Mesenteric fat pad (tissue), 1 donor: Measurements from ENCODE around the gene POLE. TPM values are rescaled to one million over a fixed set of nuclear protein-coding genes. Genes with fewer than 3 reads are reported as not detected.

ENCODE experiments used
- DNase-seq: peaks from one replicate; pipeline ENCODE4 v3.0.0-alpha.2; 2020; ENCODE audit warnings: low spot score
- total RNA-seq: library from RNA; stranded (reverse); fragmentation: NEBNext Ultra II Directional; extraction: Animal tissue kit (Norgen Biotek cat#: 25700); gene quantifications from one replicate; pipeline ENCODE4 v1.2.1, GENCODE V29; 2021
- donor health status: DM: yes; HTN: yes; CAD: no.

Gene POLE
- total RNA-seq, 1 donor from 2014 or later = 23.9 TPM

DNA sequence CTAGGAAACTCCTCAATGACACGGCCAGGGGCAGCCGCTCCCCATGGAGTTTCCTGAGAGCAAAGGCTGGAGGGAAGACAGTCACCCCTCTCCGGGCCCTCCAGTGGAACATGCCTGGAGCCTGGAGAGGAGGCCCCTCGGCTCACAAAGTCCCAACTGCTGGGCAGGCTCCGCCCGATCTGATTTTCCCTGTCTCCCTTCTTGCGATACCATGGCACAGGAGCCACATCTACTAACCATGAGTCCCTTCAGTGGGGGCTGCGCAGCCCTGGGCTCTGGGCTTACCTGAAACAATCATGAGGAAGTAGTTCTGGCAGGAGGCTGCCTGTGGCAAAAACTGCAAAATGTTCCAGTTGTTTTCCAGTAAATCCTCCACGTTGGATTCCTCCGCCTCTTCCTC is 53.2 kb downstream of the POLE start:
- no peak for DNase-seq

DNA sequence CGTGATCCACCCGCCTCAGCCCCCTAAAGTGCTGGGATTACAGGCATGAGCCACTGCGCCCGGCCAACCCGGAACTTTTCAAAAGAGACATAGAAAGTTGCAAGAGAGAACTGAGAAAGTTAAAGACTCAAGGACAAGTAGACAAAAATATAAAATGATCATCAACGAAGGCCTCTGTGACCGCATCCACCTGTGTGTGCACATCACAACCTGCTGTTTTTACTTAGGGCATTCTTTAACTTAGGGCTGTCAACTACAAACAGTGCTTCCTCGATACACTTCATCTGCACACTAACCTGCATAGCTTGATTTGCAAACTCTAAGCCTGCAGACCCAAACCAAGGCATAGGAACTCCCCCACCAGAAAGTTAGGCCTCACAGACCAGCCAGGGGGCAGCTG is 53.7 kb downstream of the POLE start:
- no peak for DNase-seq

DNA sequence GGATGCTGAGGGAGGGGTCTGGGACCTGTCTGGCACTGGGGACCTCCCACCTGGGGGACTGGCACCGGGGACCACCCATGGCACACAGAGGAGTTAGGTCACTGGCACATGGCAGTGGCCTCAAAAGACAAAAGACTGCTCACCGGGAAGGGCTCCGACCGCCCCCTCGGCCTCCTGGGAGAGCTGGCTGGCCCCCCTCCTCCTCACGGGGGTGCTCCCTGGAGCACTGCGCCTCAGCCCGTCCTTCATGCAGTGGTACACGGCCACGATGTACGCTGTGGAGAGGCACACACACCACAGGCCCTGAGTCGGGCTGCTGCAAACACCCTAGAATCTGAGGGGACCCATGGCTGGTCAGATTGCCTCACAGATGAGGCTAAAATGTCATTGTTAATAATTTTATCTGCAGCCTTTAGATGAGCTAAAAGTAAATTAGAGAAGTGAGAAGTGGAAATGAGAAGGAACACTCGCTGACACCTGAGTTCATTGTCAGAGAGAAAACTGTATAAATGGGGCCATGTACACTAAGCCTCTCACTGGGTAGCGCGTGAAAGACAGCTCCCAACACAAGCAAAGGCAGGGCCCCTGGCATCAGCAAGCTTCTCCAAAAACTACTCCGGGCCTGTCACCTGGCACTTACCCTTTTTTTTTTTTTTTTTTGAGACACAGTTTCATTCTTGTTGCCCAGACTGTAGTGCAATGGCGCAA is 54.5 kb downstream of the POLE start:
- DNase-seq = no peak

DNA sequence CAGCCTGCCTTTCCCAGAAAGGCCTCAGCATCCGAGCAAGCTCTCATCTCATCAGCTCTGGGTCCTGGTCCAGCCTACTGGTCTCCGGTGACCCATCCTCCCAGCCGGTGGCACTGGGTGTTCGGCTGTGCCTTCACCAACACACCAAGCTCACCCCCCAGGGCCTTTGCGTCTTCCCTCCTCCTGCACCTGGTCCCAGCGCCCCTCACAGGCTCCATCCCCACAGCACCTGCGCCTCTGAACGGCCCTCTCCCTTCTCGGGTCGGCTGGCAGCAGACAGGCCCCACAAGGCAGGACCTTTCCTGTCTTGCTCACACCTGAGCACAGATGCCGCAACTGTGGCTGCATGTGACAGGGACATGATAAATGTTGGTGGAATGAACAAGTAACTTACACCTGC is 55.5 kb downstream of the POLE start:
- no peak for DNase-seq

DNA sequence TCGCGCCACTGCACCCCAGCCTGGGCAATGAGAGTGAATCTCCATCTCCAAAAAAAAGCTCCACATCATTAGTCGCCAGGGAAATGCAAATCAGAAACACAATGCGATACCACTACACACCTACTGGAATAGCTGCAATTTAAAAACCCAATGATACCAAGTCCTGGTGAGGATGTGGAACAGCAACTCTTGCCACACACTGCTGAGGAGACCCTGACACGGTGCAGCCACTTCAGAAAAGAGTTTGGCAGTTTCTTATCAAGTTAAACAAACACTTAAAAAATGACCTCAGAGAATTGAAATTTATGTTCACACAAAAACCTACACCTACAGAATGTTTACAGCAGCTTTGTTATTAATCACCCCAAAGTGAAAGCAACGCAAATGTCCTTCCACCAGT is 56.5 kb downstream of the POLE start:
- no peak for DNase-seq

DNA sequence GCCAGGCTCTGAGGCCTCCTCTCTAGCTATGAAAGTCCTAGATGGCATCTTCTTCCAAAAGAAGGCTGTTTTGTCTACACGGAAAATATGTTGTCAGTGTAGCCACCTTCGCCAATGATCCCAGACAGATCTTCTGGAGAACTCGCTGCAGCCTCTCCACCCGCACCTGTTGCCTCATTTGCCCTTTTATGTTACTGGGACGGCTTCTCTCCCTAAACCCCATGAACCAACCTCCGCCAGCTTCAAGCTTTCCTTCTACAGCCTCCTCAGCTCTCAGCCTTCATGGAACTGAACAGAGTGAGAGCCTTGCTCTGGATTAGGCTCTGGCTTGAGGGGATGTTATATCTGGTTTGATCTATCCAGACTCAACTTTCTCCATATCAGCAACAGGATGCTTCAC is 57.8 kb downstream of the POLE start:
- no peak for DNase-seq

DNA sequence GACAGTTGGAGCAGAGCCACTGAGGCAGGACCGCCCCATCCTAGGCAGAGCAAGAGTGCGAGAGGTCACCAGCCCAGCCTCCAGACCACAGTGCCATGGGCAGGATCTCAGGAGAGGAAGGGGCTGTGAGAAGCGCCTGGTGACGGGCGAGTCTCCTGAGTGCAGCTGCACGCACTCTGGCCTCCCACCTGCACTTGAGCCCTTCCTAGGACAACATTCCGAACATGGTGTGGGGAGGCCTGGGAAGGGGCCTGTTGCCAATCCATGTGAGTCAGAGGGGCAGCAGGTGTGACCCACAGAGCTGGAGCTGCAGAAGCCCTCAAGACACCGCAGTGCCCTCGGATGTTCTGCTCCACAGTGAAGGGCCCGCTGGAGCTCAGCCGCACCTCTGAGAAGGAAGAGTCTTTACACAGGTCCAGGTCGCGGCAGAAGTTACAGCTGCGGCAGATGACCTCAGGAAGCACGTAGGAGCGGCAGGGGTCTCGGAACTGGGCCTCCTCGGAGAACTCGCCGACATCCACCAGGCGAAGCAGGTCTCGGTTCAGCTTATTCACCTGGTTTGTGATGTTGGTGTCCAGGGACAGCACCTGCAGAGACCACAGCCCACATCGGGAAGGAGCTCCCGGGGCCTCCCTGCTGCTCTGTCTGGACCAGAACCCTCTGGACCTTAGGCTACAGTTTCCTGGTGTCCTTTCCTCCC is 61.3 kb downstream of the POLE start:
- DNase-seq = no peak

DNA sequence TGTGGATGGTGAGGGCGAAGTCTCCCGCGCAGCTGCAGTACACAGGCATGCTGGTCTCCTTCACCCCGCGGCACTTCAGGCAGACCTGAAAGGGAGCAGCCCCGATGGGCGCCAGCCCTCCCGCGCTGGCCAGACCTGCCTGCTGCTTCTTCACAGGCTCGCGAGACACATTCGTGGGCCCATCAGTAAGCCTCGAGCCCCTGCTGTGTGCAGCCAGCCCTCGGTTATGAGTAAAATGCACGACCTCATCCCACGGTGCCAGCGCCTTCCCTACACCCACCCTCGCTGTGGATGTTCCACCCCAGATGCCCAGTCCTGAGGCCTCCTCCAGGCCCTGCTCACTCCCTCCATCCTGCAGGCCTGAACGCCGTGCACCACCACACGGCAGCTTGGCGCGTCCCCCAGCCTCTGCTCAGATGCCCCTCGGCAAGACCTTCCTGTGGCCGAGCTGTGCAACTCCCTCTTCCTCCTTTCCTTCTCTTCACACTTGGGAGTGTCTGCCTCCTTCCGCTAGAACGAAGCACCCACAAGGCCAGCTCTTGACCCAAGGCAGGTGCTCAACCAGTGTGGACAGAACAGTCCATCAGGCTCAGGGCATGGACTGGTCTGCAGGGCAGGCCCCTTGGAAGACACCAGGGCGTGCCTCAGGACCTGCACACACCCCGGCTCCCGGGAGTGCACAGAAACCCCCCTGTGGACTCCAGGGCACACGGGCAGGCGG is 62.1 kb downstream of the POLE start:
- no peak for DNase-seq

DNA sequence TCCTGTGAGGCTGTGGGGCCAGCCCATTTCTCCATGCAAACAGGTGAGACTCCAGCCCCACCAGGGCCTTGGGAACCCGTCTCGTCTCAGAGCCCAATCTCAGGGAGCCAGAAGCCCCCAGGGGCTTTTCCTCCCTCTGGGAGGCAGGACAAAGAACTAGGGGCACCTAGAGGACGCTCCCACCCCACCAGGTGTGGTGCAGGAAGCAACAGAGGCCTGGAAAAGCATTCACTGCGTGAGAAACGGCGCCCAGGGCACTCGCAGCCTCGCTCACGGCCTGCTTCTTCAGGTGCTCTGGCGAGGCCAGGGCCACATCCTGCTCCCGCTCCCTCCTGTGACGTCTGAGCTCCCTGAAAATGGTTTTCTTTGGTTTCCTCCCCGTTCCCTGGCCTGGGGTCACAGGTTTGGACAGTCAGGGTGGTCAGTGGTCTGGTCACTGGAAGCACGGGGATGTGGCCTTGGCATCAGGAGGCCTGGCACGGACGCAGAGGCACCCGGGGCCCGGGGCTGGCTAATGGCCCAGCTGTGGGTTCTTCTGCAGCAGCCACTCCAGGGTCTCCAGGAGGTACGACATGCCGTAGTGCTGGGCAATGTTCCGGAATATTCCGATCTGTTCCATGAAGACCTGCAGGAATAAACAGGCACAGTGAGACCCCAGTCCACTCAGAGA is 62.8 kb downstream of the POLE start:
- no peak for DNase-seq

DNA sequence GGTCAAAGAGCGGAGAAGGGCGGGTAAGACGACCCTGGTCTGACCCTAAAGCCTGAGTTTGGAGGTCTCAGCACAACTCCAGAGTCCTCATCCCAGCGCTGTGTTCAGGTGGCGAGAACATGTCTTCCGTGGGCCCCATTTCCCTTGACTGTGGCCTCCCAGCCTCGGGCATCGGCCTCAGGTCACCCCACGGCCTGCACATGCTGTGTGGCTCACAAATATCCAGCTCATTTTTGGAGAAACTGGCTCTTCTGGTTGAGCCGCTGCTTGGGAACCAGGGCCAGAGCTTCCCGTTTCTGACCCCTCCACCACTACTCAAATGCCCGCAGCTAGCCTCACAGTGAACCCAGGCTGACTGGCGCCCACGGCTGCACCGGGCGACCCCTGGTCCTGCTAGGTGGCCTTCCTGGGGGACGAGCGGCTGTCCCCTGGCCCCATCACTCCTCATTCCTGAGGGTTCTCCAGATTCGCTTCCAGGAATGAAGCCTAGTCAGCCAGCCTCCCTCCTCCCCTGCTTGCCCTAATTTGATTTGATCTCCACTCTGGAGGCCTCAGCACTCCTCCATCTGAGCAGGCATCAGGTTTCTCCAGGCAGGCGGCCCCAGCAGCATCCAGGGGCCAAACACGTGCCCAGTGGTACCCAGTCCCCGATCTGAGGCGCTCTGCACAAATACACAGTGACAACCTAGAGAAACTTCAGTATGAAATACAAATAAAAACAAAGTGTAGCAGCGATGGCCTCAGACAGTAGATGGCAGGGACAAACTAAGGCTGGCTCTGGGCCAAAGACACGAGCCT is 63.9 kb downstream of the POLE start:
- no peak for DNase-seq

DNA sequence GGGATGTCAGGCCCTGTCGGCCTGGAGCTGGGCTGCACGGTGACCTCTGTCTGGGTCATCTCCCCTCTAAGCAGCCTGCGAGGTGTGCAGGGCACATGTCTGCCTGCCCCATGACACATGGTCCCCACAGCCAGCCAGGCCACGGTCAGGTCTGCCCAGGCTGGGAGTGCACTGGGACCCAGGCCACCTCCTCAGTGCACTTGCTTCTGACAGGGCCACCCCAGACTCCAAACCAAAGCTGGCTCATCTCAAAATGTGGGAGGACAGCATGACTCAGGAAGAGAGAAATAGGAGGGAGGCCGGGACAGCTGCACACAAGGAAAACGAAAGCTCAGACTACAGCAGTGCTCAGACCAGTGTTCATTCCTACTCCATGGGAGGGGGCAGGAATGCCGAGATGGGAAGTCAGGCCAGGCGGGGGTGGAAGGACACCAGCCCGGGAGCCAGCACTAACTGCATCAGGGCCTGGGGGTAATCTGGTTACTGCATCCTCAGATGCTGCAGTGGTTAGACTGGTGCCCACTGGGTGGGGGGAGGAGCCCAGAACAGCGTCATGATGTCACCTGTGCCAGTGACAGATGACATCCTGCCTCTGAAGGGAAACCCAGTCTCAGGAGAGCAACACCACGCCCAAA is 64.6 kb downstream of the POLE start:
- DNase-seq = no peak

DNA sequence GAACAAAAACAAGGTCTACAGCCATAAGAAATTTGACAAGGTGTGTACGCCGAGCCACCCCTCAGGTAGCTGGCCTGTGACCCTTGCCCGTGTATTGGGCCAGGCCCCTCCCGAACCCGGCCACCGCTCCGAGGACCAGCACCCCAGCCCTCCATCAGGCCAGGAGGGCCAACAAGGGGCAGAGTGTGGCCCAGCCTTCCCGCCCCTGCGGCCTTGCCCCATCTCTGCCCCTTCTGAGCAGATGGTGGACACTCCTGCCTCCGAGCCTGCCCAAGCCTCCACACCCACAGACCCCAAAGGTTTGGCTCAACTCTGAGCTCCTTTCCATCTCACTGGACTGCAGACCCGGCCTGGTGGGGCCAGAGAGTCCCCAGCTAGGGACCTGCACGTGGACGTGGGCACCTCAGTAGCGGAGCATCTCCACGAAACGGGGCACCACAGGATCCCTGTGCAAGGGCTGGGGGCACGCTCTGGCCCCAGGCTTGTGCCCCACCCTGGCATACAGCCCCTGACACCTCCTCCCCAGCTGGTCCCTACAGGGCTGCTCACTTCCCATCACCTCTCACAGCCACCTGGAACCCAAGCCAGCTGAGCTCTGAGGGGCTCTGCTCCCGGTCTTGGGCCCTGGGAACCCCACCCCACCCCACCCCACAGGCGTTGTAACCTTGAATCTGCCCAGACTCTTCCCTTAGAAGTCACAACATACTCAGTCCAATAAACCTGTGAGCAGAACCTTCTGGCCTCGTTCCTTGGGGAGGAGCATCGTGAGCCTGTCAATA is 65.3 kb downstream of the POLE start:
- no peak for DNase-seq

DNA sequence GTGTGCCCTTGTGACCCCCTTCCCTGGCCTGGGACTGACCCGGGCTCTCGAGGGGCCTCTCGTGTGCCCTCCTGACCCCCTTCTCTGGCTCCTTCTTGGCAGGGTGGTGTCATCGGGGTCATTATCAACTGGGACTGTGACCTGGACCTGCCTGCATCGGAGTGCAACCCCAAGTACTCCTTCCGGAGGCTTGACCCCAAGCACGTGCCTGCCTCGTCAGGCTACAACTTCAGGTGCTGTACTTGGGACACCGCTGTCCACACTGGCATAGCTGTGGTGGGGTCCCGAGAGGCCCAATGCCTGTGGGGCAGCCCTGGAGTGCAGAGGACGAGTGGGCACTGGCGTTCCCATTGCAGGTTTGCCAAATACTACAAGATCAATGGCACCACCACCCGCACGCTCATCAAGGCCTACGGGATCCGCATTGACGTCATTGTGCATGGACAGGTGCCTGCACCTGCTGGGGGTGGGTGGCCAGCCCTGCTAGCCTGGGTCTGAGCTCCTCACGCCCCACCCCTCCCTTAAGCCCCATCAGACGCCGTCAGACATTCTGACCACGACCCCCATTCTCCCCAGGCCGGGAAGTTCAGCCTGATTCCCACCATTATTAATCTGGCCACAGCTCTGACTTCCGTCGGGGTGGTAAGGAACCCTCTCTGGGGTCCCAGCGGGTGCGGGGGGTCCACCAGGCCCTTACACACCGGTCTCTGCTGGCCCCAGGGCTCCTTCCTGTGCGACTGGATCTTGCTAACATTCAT is 66.1 kb downstream of the POLE start:
- DNase-seq = no peak

DNA sequence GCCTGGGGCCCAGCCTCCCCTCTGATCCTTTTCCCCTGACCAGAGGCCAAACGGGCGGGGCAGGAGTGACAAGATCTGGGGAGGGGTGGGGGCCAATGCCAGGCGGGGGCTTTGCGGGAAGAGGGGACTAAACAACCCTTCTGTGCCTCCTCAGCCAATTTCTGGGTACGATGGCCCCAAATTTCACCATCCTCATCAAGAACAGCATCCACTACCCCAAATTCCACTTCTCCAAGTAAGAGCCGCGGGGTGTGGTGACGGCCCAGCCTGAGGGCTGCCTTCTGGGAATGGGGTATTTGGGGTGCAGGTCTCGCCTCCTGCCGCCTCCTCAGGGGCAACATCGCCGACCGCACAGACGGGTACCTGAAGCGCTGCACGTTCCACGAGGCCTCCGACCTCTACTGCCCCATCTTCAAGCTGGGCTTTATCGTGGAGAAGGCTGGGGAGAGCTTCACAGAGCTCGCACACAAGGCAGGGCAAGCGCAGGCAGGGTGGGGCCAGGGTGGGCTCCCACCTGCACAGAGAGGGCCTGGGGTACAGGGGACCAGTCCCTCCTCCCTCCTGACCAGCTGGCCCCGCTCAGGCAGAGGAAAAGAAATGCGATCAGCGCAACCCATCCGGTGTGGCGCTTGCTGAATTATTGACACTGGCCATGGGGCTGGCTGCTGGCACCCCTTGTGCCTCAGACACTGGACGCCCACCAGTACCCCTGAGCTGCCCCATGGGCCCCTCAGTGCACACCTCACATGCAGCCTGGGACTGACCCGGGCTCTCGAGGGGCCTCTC is 66.8 kb downstream of the POLE start:
- no peak for DNase-seq

DNA sequence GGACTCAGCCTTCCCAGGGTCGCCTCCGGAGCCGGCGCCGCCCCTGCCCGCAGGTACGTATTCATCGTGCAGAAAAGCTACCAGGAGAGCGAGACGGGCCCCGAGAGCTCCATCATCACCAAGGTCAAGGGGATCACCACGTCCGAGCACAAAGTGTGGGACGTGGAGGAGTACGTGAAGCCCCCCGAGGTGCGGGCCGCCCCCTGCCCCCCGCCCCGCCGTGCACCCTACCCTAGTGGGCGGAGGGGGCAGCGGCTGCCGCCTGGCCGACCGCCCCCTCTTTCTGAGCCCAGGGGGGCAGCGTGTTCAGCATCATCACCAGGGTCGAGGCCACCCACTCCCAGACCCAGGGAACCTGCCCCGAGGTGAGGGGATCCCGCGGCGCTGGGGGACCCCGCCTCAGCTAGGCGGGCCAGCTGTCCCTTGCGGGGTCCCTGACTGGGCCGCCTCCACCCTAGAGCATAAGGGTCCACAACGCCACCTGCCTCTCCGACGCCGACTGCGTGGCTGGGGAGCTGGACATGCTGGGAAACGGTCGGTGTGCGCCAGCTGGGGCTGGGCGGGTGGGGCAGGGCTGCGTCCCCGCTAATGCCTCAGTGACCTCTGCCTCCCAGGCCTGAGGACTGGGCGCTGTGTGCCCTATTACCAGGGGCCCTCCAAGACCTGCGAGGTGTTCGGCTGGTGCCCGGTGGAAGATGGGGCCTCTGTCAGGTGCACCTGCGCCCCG is 67.6 kb downstream of the POLE start:
- DNase-seq = no peak

DNA sequence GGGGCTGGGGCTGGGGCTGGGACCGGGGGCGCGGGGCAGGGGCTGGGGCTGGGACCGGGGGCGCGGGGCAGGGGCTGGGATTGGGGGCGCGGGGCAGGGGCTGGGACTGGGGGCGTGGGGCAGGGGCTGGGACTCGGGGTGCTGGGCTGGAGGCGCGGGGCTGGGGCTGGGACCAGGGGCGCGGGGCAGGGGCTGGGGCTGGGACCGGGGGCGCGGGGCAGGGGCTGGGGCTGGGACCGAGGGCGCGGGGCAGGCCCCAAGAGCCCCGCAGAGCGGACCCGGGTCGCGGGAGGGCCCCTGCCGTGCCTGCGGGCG is 68.1 kb downstream of the POLE start:
- DNase-seq = no peak

DNA sequence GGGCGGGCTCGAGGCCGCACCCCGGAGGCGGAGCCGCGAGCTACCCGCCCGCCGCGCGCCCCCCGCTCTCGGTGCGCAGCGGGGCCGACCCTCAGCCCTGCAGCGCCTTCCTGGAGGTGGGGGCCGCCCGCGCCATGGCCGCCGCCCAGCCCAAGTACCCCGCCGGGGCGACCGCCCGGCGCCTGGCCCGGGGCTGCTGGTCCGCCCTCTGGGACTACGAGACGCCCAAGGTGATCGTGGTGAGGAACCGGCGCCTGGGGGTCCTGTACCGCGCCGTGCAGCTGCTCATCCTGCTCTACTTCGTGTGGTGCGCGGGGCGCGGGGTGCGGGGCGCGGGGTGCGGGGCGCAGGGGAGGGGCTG is 68.5 kb downstream of the POLE start, which contains the start of gene P2RX2:
Gene P2RX2, plus strand, starts transcription at position 94 of the 361 bp plus-strand sequence. Its CDS starts 41 bp downstream, at position 135.
- DNase-seq = no peak
